Neural cell (in vitro differentiated cells): ENCODE results near the gene COL28A1. TPM values are rescaled to one million over a fixed set of nuclear protein-coding genes. Genes with fewer than 3 reads are reported as not detected.

Experiments
- H2AFZ ChIP-seq: fragments of 200-600, 300-800 bp; sonication (generic), shearing (Covaris generic); 2 replicates; pipeline ENCODE4 v1.6.0; 2014; ENCODE audit warnings: low read depth, mild to moderate bottlenecking, antibody characterized with exemption, low read length, moderate library complexity
- H3F3A ChIP-seq: fragments of 200-600 bp; shearing (Covaris generic); 2 replicates; pipeline ENCODE4 v1.6.1; 2016; ENCODE audit warnings: mild to moderate bottlenecking, moderate library complexity, mixed read lengths, antibody characterized with exemption, low read length; ENCODE audit not compliant: insufficient read depth, poor library complexity, severe bottlenecking
- H3K27ac ChIP-seq: fragments of 200-600, 300-800 bp; sonication (generic), shearing (Covaris generic); 2 replicates; pipeline ENCODE4 v1.5.1; 2014; ENCODE audit warnings: mild to moderate bottlenecking, low read length, moderate library complexity
- H3K27me3 ChIP-seq: fragments of 300-800, 200-600 bp; sonication (generic), shearing (Covaris generic); 2 replicates; pipeline ENCODE4 v1.6.0; 2014; ENCODE audit warnings: mild to moderate bottlenecking, low read depth, low read length, moderate library complexity; ENCODE audit not compliant: insufficient read depth
- H3K36me3 ChIP-seq: fragments of 300-800, 200-600 bp; sonication (generic), shearing (Covaris generic); 2 replicates; pipeline ENCODE4 v1.5.1; 2014; ENCODE audit warnings: mild to moderate bottlenecking, antibody characterized with exemption, low read length, moderate library complexity; ENCODE audit not compliant: insufficient read depth
- H3K4me2 ChIP-seq: fragments of 300-800, 200-600 bp; sonication (generic), shearing (Covaris generic); 2 replicates; pipeline ENCODE4 v1.6.0; 2014; ENCODE audit warnings: mild to moderate bottlenecking, low read length
- H3K4me3 ChIP-seq: fragments of 300-800, 200-600 bp; sonication (generic), shearing (Covaris generic); 2 replicates; pipeline ENCODE4 v1.5.1; 2014; ENCODE audit warnings: mild to moderate bottlenecking, low read length, moderate library complexity
- H3K79me2 ChIP-seq: fragments of 200-600 bp; shearing (Covaris generic); replicated peaks from 2 replicates; pipeline ENCODE4 v1.6.0; 2014; ENCODE audit warnings: mild to moderate bottlenecking, low read length, moderate library complexity; ENCODE audit not compliant: insufficient read depth
- H3K9ac ChIP-seq: fragments of 300-800, 200-600 bp; sonication (generic), shearing (Covaris generic); 2 replicates; pipeline ENCODE4 v1.6.1; 2016; ENCODE audit warnings: mild to moderate bottlenecking, low read length, mixed read lengths
- H3K9me2 ChIP-seq: fragments of 200-600 bp; shearing (Covaris generic); 2 replicates; pipeline ENCODE4 v1.6.1; 2016; ENCODE audit warnings: mild to moderate bottlenecking, low read length, mixed read lengths; ENCODE audit not compliant: insufficient read depth
- H3K9me3 ChIP-seq: fragments of 200-600, 300-800 bp; sonication (generic), shearing (Covaris generic); 2 replicates; pipeline ENCODE4 v1.6.1; 2016; ENCODE audit warnings: mild to moderate bottlenecking, mixed run types, low read length, moderate library complexity, mixed read lengths
- H4K20me1 ChIP-seq: fragments of 200-600 bp; shearing (Covaris generic); 2 replicates; pipeline ENCODE4 v1.6.1; 2016; ENCODE audit warnings: mild to moderate bottlenecking, mixed run types; ENCODE audit not compliant: insufficient read depth
- EP300 ChIP-seq: fragments of 450-650 bp; conservative IDR thresholded peaks from 2 replicates; pipeline ENCODE4 v1.6.1; 2014; ENCODE audit warnings: antibody characterized with exemption, mild to moderate bottlenecking, moderate library complexity; ENCODE audit not compliant: poor library complexity, severe bottlenecking
- EZH2 ChIP-seq: fragments of 200-600, 300-800 bp; shearing (Covaris generic), sonication (generic); IDR thresholded peaks from 2 replicates; pipeline ENCODE4 v1.6.1; 2014; ENCODE audit warnings: antibody characterized with exemption, low read length, borderline replicate concordance, mild to moderate bottlenecking; ENCODE audit not compliant: insufficient read depth, poor library complexity, severe bottlenecking
- MXI1 ChIP-seq: fragments of 450-650 bp; conservative IDR thresholded peaks from 2 replicates; pipeline ENCODE4 v1.6.1; 2014; ENCODE audit warnings: antibody characterized with exemption, mild to moderate bottlenecking; ENCODE audit not compliant: poor library complexity, severe bottlenecking
- POLR2AphosphoS5 ChIP-seq: IDR thresholded peaks from 2 replicates; pipeline ENCODE4 v1.6.1; 2012
- RAD21 ChIP-seq: fragments of 450-650 bp; conservative IDR thresholded peaks from 2 replicates; pipeline ENCODE4 v1.6.1; 2014; ENCODE audit warnings: antibody characterized with exemption, mild to moderate bottlenecking, moderate library complexity
- REST ChIP-seq: IDR thresholded peaks from 2 replicates; pipeline ENCODE4 v1.6.1; 2012; ENCODE audit warnings: borderline replicate concordance
- SMC3 ChIP-seq: fragments of 450-650 bp; conservative IDR thresholded peaks from 2 replicates; pipeline ENCODE4 v1.6.1; 2014; ENCODE audit warnings: antibody characterized with exemption, mild to moderate bottlenecking, moderate library complexity; ENCODE audit not compliant: poor library complexity
- TAF1 ChIP-seq: IDR thresholded peaks from 2 replicates; pipeline ENCODE4 v1.6.1; 2012; ENCODE audit warnings: low read depth
- polyA plus RNA-seq: library from polyadenylated mRNA; depleted of rRNA; stranded (reverse); fragments of >200 nt; gene quantifications from 2 replicates; pipeline ENCODE4 v1.2.3, GENCODE V29; 2014
- TF ChIP-seq, protein P1 (sequence below): fragments of 450-650 bp; IDR thresholded peaks from 2 replicates; pipeline ENCODE4 v1.5.1; 2014; ENCODE audit warnings: antibody characterized with exemption, mild to moderate bottlenecking, moderate library complexity; ENCODE audit not compliant: poor library complexity, severe bottlenecking

COL28A1 gene
- polyA plus RNA-seq, 1 donor from 2014 or later: 1.0 TPM

GRCh38 chr7:7569081-7569527 lies 33.4 kb upstream of the COL28A1 start:
- peaks cover 3% of the 10 kb centered on the region for H3F3A ChIP-seq
- H3K9me2 ChIP-seq: no peaks in the 10 kb centered on the region
- peak overlapping the region; percentile 89 for H3K4me2 ChIP-seq
- H3K27me3 ChIP-seq: no peaks in the 10 kb centered on the region
- TF ChIP-seq EZH2: no peak
- no peak for TF ChIP-seq MXI1
- TF ChIP-seq REST: no peak
- TF ChIP-seq SMC3: no peak
- no peak for TF ChIP-seq TAF1
- TF ChIP-seq, protein P1, sequence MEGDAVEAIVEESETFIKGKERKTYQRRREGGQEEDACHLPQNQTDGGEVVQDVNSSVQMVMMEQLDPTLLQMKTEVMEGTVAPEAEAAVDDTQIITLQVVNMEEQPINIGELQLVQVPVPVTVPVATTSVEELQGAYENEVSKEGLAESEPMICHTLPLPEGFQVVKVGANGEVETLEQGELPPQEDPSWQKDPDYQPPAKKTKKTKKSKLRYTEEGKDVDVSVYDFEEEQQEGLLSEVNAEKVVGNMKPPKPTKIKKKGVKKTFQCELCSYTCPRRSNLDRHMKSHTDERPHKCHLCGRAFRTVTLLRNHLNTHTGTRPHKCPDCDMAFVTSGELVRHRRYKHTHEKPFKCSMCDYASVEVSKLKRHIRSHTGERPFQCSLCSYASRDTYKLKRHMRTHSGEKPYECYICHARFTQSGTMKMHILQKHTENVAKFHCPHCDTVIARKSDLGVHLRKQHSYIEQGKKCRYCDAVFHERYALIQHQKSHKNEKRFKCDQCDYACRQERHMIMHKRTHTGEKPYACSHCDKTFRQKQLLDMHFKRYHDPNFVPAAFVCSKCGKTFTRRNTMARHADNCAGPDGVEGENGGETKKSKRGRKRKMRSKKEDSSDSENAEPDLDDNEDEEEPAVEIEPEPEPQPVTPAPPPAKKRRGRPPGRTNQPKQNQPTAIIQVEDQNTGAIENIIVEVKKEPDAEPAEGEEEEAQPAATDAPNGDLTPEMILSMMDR: no peak
- no peak for TF ChIP-seq POLR2AphosphoS5
- TF ChIP-seq EP300: no peak
- no peak for TF ChIP-seq RAD21
- no peaks in the 10 kb centered on the region for H4K20me1 ChIP-seq
- peaks cover 42% of the 10 kb centered on the region for H3K79me2 ChIP-seq
- H3K9ac ChIP-seq: no peak overlapping the region
- H3K4me3 ChIP-seq: peak overlapping the region; percentile 84
- no peak overlapping the region for H2AFZ ChIP-seq
- H3K9me3 ChIP-seq: no peaks in the 10 kb centered on the region
- no peak overlapping the region for H3K27ac ChIP-seq
- H3K36me3 ChIP-seq: no peaks in the 10 kb centered on the region

- Histone ChIP-seq H3K9me3 (no peaks in the 10 kb centered on the region), H3K79me2 (peaks cover 42% of the 10 kb centered on the region), H3F3A (peaks cover 3% of the 10 kb centered on the region), H4K20me1 (no peaks in the 10 kb centered on the region), H3K4me2 (peak overlapping the region; percentile 89), H3K4me3 (peak overlapping the region; percentile 84), H2AFZ (no peak overlapping the region), H3K27ac (no peak overlapping the region), H3K9me2 (no peaks in the 10 kb centered on the region), H3K27me3 (no peaks in the 10 kb centered on the region), H3K36me3 (no peaks in the 10 kb centered on the region), H3K9ac (peak overlapping the region; percentile 74)
- TF ChIP-seq MXI1 (no peak), TAF1 (no peak), POLR2AphosphoS5 (no peak), EP300 (no peak), RAD21 (no peak), SMC3 (no peak), EZH2 (no peak), REST (no peak)
- TF ChIP-seq, protein P1: no peak
These were observed 32.9 kb upstream of the COL28A1 start for GRCh38 chr7:7568553-7568952.
